ENCODE measurements around the gene LRMDA. TPM values are rescaled to one million over a fixed set of nuclear protein-coding genes. Genes with fewer than 3 reads are reported as not detected.

Gene LRMDA
- total RNA-seq, 1 donor from 2014 or later, result 5.2 TPM

DNA sequence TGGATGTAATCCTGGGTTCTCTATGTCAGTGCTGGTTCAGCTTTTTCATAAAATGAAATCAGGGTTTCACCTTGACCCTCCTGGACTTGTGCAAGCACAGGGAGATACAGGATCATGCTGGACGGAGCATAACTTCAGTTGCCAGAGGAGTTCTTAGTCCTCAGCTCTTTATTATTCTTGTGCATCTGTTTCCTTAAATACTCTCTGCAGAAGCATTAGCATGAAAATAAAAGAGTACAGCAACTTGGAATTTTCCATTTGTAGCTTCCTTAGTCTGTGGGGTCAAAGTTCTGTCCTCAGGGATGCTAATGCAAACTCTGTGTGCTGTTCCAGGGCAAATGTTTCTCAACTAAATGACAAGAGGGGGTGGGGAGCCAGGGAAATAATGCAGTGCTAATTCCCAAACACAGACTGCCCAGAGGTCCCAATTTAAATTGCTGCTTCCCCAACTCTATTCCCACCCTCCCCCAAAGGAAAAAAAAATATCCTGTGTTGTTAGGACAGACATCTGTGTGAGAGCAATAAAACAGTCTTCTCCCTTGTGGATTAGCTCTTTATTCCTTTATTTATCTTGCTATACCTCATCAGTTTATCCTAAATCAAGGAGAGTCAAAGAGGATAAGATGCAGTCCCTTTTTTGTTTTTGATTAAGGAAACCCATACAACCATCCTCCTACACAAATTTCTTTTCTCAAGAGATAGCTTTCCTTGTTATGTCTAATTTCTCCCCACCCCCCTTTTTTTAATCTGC, 905.0 kb downstream of the LRMDA start:
- no peak overlapping the region for H3K27ac ChIP-seq
- H4K20me1 ChIP-seq (ENCODE audit: low read depth), result no peaks in the 10 kb centered on the region
- Mint-ChIP-seq H3K4me1 (peaks cover 43% of the 10 kb centered on the region), H3K27me3 (ENCODE audit: insufficient read depth, low read depth) (peaks cover 4% of the 10 kb centered on the region), H3K27ac (peak overlapping the region; percentile 78), H3K9me3 (peaks cover 5% of the 10 kb centered on the region), H3K4me3 (no peak overlapping the region), H3K36me3 (peaks cover 3% of the 10 kb centered on the region)
- peaks cover 5% of the 10 kb centered on the region for H3F3A ChIP-seq (ENCODE audit: low read depth)
- no peaks in the 10 kb centered on the region for H3K27me3 ChIP-seq
- no peaks in the 10 kb centered on the region for H3K79me2 ChIP-seq (ENCODE audit: low read depth)
- H3K9ac ChIP-seq, result no peak overlapping the region
- DNase-seq (ENCODE audit: low spot score), result no peak
- H3K4me2 ChIP-seq, result peak overlapping the region; percentile 1
- H3K9me3 ChIP-seq (ENCODE audit: low read depth), result no peaks in the 10 kb centered on the region
- H3K36me3 ChIP-seq, result no peaks in the 10 kb centered on the region
- H3K4me3 ChIP-seq, result no peak overlapping the region
- H2AFZ ChIP-seq (replicated peaks), result no peak overlapping the region
- TF ChIP-seq, protein P1, sequence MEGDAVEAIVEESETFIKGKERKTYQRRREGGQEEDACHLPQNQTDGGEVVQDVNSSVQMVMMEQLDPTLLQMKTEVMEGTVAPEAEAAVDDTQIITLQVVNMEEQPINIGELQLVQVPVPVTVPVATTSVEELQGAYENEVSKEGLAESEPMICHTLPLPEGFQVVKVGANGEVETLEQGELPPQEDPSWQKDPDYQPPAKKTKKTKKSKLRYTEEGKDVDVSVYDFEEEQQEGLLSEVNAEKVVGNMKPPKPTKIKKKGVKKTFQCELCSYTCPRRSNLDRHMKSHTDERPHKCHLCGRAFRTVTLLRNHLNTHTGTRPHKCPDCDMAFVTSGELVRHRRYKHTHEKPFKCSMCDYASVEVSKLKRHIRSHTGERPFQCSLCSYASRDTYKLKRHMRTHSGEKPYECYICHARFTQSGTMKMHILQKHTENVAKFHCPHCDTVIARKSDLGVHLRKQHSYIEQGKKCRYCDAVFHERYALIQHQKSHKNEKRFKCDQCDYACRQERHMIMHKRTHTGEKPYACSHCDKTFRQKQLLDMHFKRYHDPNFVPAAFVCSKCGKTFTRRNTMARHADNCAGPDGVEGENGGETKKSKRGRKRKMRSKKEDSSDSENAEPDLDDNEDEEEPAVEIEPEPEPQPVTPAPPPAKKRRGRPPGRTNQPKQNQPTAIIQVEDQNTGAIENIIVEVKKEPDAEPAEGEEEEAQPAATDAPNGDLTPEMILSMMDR (IDR thresholded peaks at IDR 0.05), result no peak
- TF ChIP-seq EZH2phosphoT487 (IDR thresholded peaks at IDR 0.05) (no peak), EZH2 (IDR thresholded peaks at IDR 0.05) (no peak)
- peaks cover 12% of the 10 kb centered on the region for H3K4me1 ChIP-seq

DNA sequence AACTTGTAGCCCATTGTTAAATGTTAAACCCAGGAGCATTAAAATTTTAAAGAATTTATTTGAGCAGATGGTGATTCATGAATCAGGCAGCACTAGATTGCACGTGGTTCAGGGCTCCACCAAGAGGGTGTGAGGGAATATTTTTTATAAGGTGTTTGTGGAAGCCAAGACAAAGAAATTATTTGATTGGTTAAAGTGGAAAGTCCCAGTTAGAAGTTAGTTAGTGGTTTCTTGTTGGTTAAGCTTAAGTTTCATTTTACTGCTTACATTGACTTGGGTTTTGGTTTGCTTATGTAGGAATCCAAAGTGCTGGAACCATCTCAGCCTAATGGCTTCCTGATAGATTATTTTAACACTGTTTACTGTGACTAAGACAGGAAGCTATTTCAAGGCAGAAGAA, 906.2 kb downstream of the LRMDA start:
- DNase-seq (ENCODE audit: low spot score), result no peak
- peaks cover 47% of the 10 kb centered on the region for H3K4me1 Mint-ChIP-seq
- no peak overlapping the region for H3K27ac ChIP-seq
- peaks cover 3% of the 10 kb centered on the region for H3K36me3 Mint-ChIP-seq
- H3K9me3 ChIP-seq (ENCODE audit: low read depth), result no peaks in the 10 kb centered on the region
- H3K79me2 ChIP-seq (ENCODE audit: low read depth), result no peaks in the 10 kb centered on the region
- no peak for TF ChIP-seq EZH2 (IDR thresholded peaks at IDR 0.05)
- TF ChIP-seq EZH2phosphoT487 (IDR thresholded peaks at IDR 0.05), result no peak
- TF ChIP-seq, protein P1 (IDR thresholded peaks at IDR 0.05), result no peak
- no peak overlapping the region for H3K4me3 ChIP-seq
- H3K9ac ChIP-seq, result no peak overlapping the region
- H3F3A ChIP-seq (ENCODE audit: low read depth), result peaks cover 5% of the 10 kb centered on the region
- H3K4me1 ChIP-seq, result peaks cover 12% of the 10 kb centered on the region
- H3K27me3 ChIP-seq, result no peaks in the 10 kb centered on the region
- H3K9me3 Mint-ChIP-seq, result peaks cover 7% of the 10 kb centered on the region
- H3K27me3 Mint-ChIP-seq (ENCODE audit: insufficient read depth, low read depth), result peaks cover 3% of the 10 kb centered on the region
- no peak overlapping the region for H2AFZ ChIP-seq (replicated peaks)
- H3K4me3 Mint-ChIP-seq, result no peak overlapping the region
- no peaks in the 10 kb centered on the region for H3K36me3 ChIP-seq
- H4K20me1 ChIP-seq (ENCODE audit: low read depth), result no peaks in the 10 kb centered on the region
- peak overlapping the region; percentile 3 for H3K27ac Mint-ChIP-seq
- H3K4me2 ChIP-seq, result no peak overlapping the region

DNA sequence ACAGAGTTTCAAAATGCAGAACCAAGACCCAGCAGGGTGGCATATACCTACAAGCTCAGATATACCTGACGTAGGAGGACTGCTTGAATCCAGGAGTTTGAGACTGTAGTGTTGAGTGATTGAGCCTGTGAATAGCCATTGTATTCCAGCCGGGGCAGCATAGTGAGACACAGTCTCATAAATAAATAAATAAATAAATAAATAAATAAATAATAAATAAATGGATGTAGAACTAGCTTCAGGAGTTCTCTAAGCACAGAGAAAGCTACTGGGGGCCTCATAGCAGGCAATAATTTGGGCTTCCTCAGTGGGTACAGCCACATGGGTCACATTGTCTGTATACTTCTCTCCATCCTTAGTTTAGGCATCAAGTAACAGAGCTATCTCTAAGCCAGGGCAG, 906.8 kb downstream of the LRMDA start:
- Mint-ChIP-seq H3K4me3 (no peak overlapping the region), H3K9me3 (peaks cover 10% of the 10 kb centered on the region), H3K4me1 (peaks cover 43% of the 10 kb centered on the region), H3K36me3 (peaks cover 3% of the 10 kb centered on the region), H3K27me3 (ENCODE audit: insufficient read depth, low read depth) (peaks cover 3% of the 10 kb centered on the region), H3K27ac (no peak overlapping the region)
- Histone ChIP-seq H4K20me1 (ENCODE audit: low read depth) (no peaks in the 10 kb centered on the region), H3K4me2 (no peak overlapping the region), H3K9ac (no peak overlapping the region), H3K27ac (no peak overlapping the region), H3K4me1 (peaks cover 12% of the 10 kb centered on the region), H3K36me3 (no peaks in the 10 kb centered on the region), H2AFZ (replicated peaks) (no peak overlapping the region), H3F3A (ENCODE audit: low read depth) (peaks cover 5% of the 10 kb centered on the region), H3K27me3 (no peaks in the 10 kb centered on the region), H3K79me2 (ENCODE audit: low read depth) (no peaks in the 10 kb centered on the region), H3K9me3 (ENCODE audit: low read depth) (no peaks in the 10 kb centered on the region), H3K4me3 (no peak overlapping the region)
- TF ChIP-seq EZH2 (IDR thresholded peaks at IDR 0.05) (no peak), EZH2phosphoT487 (IDR thresholded peaks at IDR 0.05) (no peak)
- TF ChIP-seq, protein P1 (IDR thresholded peaks at IDR 0.05), result no peak
- DNase-seq (ENCODE audit: low spot score), result no peak

Data from neural progenitor cell (in vitro differentiated cells).